K562 (cell line): Measurements from ENCODE around the gene SH3BP4. TPM values are rescaled to one million over a fixed set of nuclear protein-coding genes. Genes with fewer than 3 reads are reported as not detected.

Experiments
- ATAC-seq: fragments of 200-7000 bp; cut with Tn5 transposase; 3 replicates; pipeline ENCODE4 v1.9.1; 2020; ENCODE audit warnings: moderate library complexity
- BruUV-seq: library from RNA; stranded (reverse); fragments of 400-500 nt; replicated peaks from 2 replicates; lab custom pipeline; 2021; lab: Mats Ljungman, UMichigan
- CTCF ChIA-PET: fragments of 300-600 bp; formaldehyde crosslinking; extraction: SDS; loops from one replicate; lab custom pipeline; 2021; ENCODE audit warnings: low intra/inter-chr PET ratio; lab: Yijun Ruan, JAX
- POLR2A ChIA-PET: fragments of 300-600, 350-650 bp; sonication (Branson Sonifier 250); formaldehyde crosslinking; extraction: SDS; loops from one replicate; lab custom pipeline; 2021; ENCODE audit warnings: antibody characterized with exemption, inconsistent platforms; lab: Yijun Ruan, JAX
- DNase-seq, 4 experiments: peaks; one replicate each; pipeline versions ENCODE4 v3.0.0 to v3.0.0-alpha.2; 2011 to 2018; ENCODE audit warnings: low spot score in 3 of 4, mixed read lengths in 3 of 4; ENCODE audit errors: extremely low read depth in 1 of 4
- FAIRE-seq: peaks from 2 replicates; lab custom pipeline; 2011; peaks lifted over from hg19 to GRCh38; lab: Jason Lieb, UNC
- H2AFZ ChIP-seq: 2 replicates; pipeline ENCODE4 v1.6.0; 2011; ENCODE audit warnings: low read depth, low read length, control low read depth, inconsistent platforms
- H3K27ac ChIP-seq: fragments of 200-600 bp; 3 replicates; pipeline ENCODE4 v1.8.0; 2011; ENCODE audit warnings: low read depth, mild to moderate bottlenecking, control low read depth, inconsistent platforms, low read length, moderate library complexity, mixed read lengths; ENCODE audit errors: extremely low read depth
- H3K27me3 ChIP-seq, 2 experiments: fragments of 300-600 bp in 1 of 2; 2 replicates in 1 of 2; 3 replicates in 1 of 2; pipeline versions ENCODE4 v1.6.0 to v1.8.0; 2011; ENCODE audit warnings: inconsistent platforms in 2 of 2, low read length in 2 of 2, mild to moderate bottlenecking in 1 of 2, mixed read lengths in 1 of 2, moderate library complexity in 1 of 2; ENCODE audit not compliant: control insufficient read depth in 2 of 2, insufficient read depth in 2 of 2
- H3K36me3 ChIP-seq: fragments of 300-600 bp; 3 replicates; pipeline ENCODE4 v1.8.0; 2011; ENCODE audit warnings: mild to moderate bottlenecking, low read length, inconsistent platforms; ENCODE audit not compliant: control insufficient read depth, insufficient read depth
- H3K4me1 ChIP-seq, 2 experiments: fragments of 200-600 bp in 1 of 2; replicated peaks in 1 of 2; 2 replicates in 1 of 2; 3 replicates in 1 of 2; pipeline versions ENCODE4 v1.5.1 to v1.8.0; 2011; ENCODE audit warnings: inconsistent platforms in 2 of 2, low read length in 2 of 2, mild to moderate bottlenecking in 1 of 2, mixed read lengths in 1 of 2, moderate library complexity in 1 of 2; ENCODE audit not compliant: control insufficient read depth in 2 of 2, insufficient read depth in 2 of 2
- H3K4me2 ChIP-seq: 2 replicates; pipeline ENCODE4 v1.6.1; 2011; ENCODE audit warnings: low read length, control low read depth, inconsistent platforms, mixed read lengths; ENCODE audit not compliant: insufficient read depth
- H3K4me3 ChIP-seq: fragments of 200-600 bp; sonication (generic), shearing (Covaris generic); 2 replicates; pipeline ENCODE4 v1.5.1; 2016; ENCODE audit warnings: control low read depth, inconsistent platforms
- H3K79me2 ChIP-seq: fragments of 200-600 bp; 3 replicates; pipeline ENCODE4 v1.8.0; 2011; ENCODE audit warnings: low read length, inconsistent platforms; ENCODE audit not compliant: control insufficient read depth, insufficient read depth
- H3K9ac ChIP-seq, 2 experiments: 2 replicates each; pipeline versions ENCODE4 v1.6.0 to v1.6.1; 2011; ENCODE audit warnings: low read depth in 2 of 2, low read length in 2 of 2, control low read depth in 1 of 2, inconsistent platforms in 1 of 2, mild to moderate bottlenecking in 1 of 2, mixed read lengths in 1 of 2; ENCODE audit not compliant: insufficient read depth in 1 of 2
- H3K9me1 ChIP-seq: one replicate; pipeline ENCODE4 v1.6.0; 2011; ENCODE audit warnings: inconsistent platforms, mild to moderate bottlenecking, low read length, moderate library complexity; ENCODE audit not compliant: control insufficient read depth, insufficient read depth
- H3K9me3 ChIP-seq: replicated peaks from 2 replicates; pipeline ENCODE4 v1.5.1; 2011; ENCODE audit warnings: low read depth, low read length, inconsistent platforms; ENCODE audit not compliant: control insufficient read depth, insufficient read depth
- H4K20me1 ChIP-seq: replicated peaks from 2 replicates; pipeline ENCODE4 v1.6.1; 2011; ENCODE audit warnings: low read length, inconsistent platforms, mixed read lengths; ENCODE audit not compliant: control insufficient read depth, insufficient read depth
- CBX1 ChIP-seq: sonication (generic); IDR thresholded peaks from 2 replicates; pipeline ENCODE4 v1.6.1; 2016; ENCODE audit warnings: antibody characterized with exemption, low read depth, mild to moderate bottlenecking
- CBX2 ChIP-seq: fragments of 200-600 bp; sonication (generic); IDR thresholded peaks from one replicate; pipeline ENCODE4 v1.6.1; 2012; ENCODE audit warnings: mild to moderate bottlenecking, low read length, inconsistent platforms; ENCODE audit not compliant: insufficient read depth, poor library complexity, severe bottlenecking
- CHD1 ChIP-seq: fragments of 200-600 bp; sonication (generic); IDR thresholded peaks from one replicate; pipeline ENCODE4 v1.6.1; 2012; ENCODE audit warnings: mild to moderate bottlenecking, moderate library complexity, low read length, inconsistent platforms
- HCFC1 ChIP-seq: IDR thresholded peaks from 2 replicates; pipeline ENCODE4 v1.6.1; 2012; ENCODE audit warnings: low read depth, low read length, improper control_type of control experiment
- HNRNPUL1 ChIP-seq: fragments of 200-400 bp; formaldehyde crosslinking; IDR thresholded peaks from 2 replicates; pipeline ENCODE4 v1.6.1; 2017; ENCODE audit warnings: low read length
- NKRF ChIP-seq: fragments of 450-650 bp; IDR thresholded peaks from 2 replicates; pipeline ENCODE4 v1.6.1; 2016; ENCODE audit warnings: borderline replicate concordance
- RUNX1 ChIP-seq: sonication (generic); IDR thresholded peaks from 2 replicates; pipeline ENCODE4 v1.6.1; 2016; ENCODE audit warnings: antibody characterized with exemption, low read depth
- ZBTB33 ChIP-seq: sonication (generic); formaldehyde crosslinking; IDR thresholded peaks from 2 replicates; pipeline ENCODE4 v1.8.1; 2023; ENCODE audit warnings: mild to moderate bottlenecking, missing genetic modification reagents
- ZNF263 ChIP-seq: sonication (generic); formaldehyde crosslinking; IDR thresholded peaks from 2 replicates; pipeline ENCODE4 v1.8.0; 2022; ENCODE audit warnings: mild to moderate bottlenecking, missing genetic modification reagents, borderline replicate concordance
- WGBS: fragments of 100-300 bp; shearing (Covaris generic); methylation state at CpG from one replicate; pipeline ENCODE4 v1.1.6; 2016; ENCODE audit warnings: low coverage, mixed read lengths; ENCODE audit not compliant: insufficient coverage; ENCODE audit errors: missing lambda C conversion rate; 5-methylcytosine and 5-hydroxymethylcytosine counted together
- in situ Hi-C: fragments of 300-500 bp; cut with MboI; formaldehyde crosslinking; loops from 4 replicates; pipeline ENCODE4 v1.15.0; 2018; ENCODE audit warnings: inconsistent platforms, mixed read lengths
- intact Hi-C: fragments of 100-400 bp; cut with micrococcal nuclease; formaldehyde crosslinking; loops from 2 replicates; pipeline ENCODE4 v1.14.2; 2022
- polyA plus RNA-seq, 8 experiments: library from polyadenylated mRNA; depleted of rRNA in 4 of 8; stranded (reverse) in 5 of 8; unstranded in 3 of 8; fragments of >200 nt; fragmentation: Nextera tagmentation in 2 of 8; fragmentation: Illumina TruSeq in 1 of 8; extraction: Ambion mirVana in 2 of 8; extraction: Trizol in 1 of 8; gene quantifications; 2 replicates each; pipeline versions ENCODE4 v1.2.1 to v1.2.3, GENCODE V29; 2011 to 2014; ENCODE audit warnings: inconsistent platforms in 1 of 8, missing spikeins in 1 of 8
- total RNA-seq, 7 experiments: library from RNA; depleted of rRNA in 6 of 7; stranded (reverse); fragments of >200 nt in 6 of 7; fragmentation: Illumina TruSeq in 2 of 7; extraction: Trizol in 2 of 7; gene quantifications; 2 replicates each; pipeline versions ENCODE4 v1.2.1 to v1.2.3, GENCODE V29; 2011 to 2021; ENCODE audit warnings: low replicate concordance in 1 of 7

SH3BP4 gene
- total and polyA plus RNA-seq, 9 of the 15 experiments (the other 6 are each of a cell fraction or from before 2014, with no cell fraction given) = 0.03 to 0.28 (median 0.27) TPM; not detected in 6

- CTCF ChIA-PET = no interaction called here
- no peak overlapping the region for H3K27ac ChIP-seq
- H2AFZ ChIP-seq = no peak overlapping the region
- TF ChIP-seq CBX2 (no peak), ZNF263 (0 out of 2 replicates have a peak, but pooled peaks have one; percentile 23)
- BruUV-seq = no TSS peak
- H4K20me1 ChIP-seq = no peaks in the 10 kb centered on the region
- 0% methylated on average over 13 of the region's 17 CpGs for WGBS
- in situ Hi-C loops = no loop called here
- H3K36me3 ChIP-seq = no peaks in the 10 kb centered on the region
- no peaks in the 10 kb centered on the region for H3K79me2 ChIP-seq
- H3K9me1 ChIP-seq = no peaks in the 10 kb centered on the region
- H3K27me3 ChIP-seq = peaks cover 0 to 17% of the 10 kb centered on the region in 2 experiments; a peak in 1 of 5 replicates
- ATAC-seq (no peak), DNase-seq (no peak), FAIRE-seq (no peak)
- intact Hi-C loops = no loop called here
- no peaks in the 10 kb centered on the region for H3K9me3 ChIP-seq
- POLR2A ChIA-PET = interaction anchor here (0.6 kb wide), 1 partner anchor 1023 kb away, joined by 3 read pairs; no protein-coding TSS in a partner anchor
- no peak overlapping the region for H3K4me3 ChIP-seq
- H3K4me1 ChIP-seq = no peaks in the 10 kb centered on the region
- no peak overlapping the region for H3K9ac ChIP-seq
- H3K4me2 ChIP-seq = no peak overlapping the region
Measured at GRCh38 chr2:235087832-235088495, 136.1 kb downstream of the SH3BP4 start.

GRCh38 chr2:235088496-235088921, 136.7 kb downstream of the SH3BP4 start:
- H3K4me1 ChIP-seq = no peaks in the 10 kb centered on the region
- WGBS = 1% methylated on average over 10 of the region's 10 CpGs
- no peak overlapping the region for H2AFZ ChIP-seq
- H3K27ac ChIP-seq = no peak overlapping the region
- no peaks in the 10 kb centered on the region for H3K9me1 ChIP-seq
- DNase-seq (no peak), ATAC-seq (no peak), FAIRE-seq (no peak)
- H3K36me3 ChIP-seq = no peaks in the 10 kb centered on the region
- POLR2A ChIA-PET = interaction anchor here (0.9 kb wide), 1 partner anchor 1106 kb away, joined by 3 read pairs; no protein-coding TSS in a partner anchor
- no peak overlapping the region for H3K4me2 ChIP-seq
- H3K4me3 ChIP-seq = no peak overlapping the region
- peaks cover 0 to 17% of the 10 kb centered on the region in 2 experiments; a peak in 1 of 5 replicates for H3K27me3 ChIP-seq
- BruUV-seq = no TSS peak
- intact Hi-C loops = no loop called here
- H4K20me1 ChIP-seq = no peaks in the 10 kb centered on the region
- no peaks in the 10 kb centered on the region for H3K79me2 ChIP-seq
- H3K9ac ChIP-seq = no peak overlapping the region
- CTCF ChIA-PET = no interaction called here
- no peaks in the 10 kb centered on the region for H3K9me3 ChIP-seq
- in situ Hi-C loops = no loop called here
- TF ChIP-seq HNRNPUL1 (no peak), RUNX1 (no peak), ZBTB33 (CRISPR knock-in tag) (no peak), NKRF (no peak), HCFC1 (no peak), CHD1 (no peak), CBX1 (no peak)
